ENCODE measurements around the gene ZNF664.

The ZNF664 gene

GRCh38 chr12:123997908-123998307 is 24.9 kb downstream of the ZNF664 start:
- no peaks in the 10 kb centered on the region for H3K9me3 Mint-ChIP-seq
- peaks cover 30% of the 10 kb centered on the region for H3K4me1 Mint-ChIP-seq (ENCODE audit: low read depth)
- H3K36me3 Mint-ChIP-seq (ENCODE audit: low read depth), result peaks cover 10% of the 10 kb centered on the region
- no peaks in the 10 kb centered on the region for H3K27me3 Mint-ChIP-seq (ENCODE audit: low read depth)
- no peak overlapping the region for H3K27ac Mint-ChIP-seq
- DNase-seq (ENCODE audit: low spot score), result no peak
- no peak overlapping the region for H3K4me3 Mint-ChIP-seq

- no peaks in the 10 kb centered on the region for H3K9me3 Mint-ChIP-seq
- H3K27me3 Mint-ChIP-seq (ENCODE audit: low read depth), result no peaks in the 10 kb centered on the region
- no peak for DNase-seq (ENCODE audit: low spot score)
- peaks cover 10% of the 10 kb centered on the region for H3K36me3 Mint-ChIP-seq (ENCODE audit: low read depth)
- no peak overlapping the region for H3K4me3 Mint-ChIP-seq
- no peak overlapping the region for H3K27ac Mint-ChIP-seq
- H3K4me1 Mint-ChIP-seq (ENCODE audit: low read depth), result peaks cover 30% of the 10 kb centered on the region
These were observed 25.5 kb downstream of the ZNF664 start for GRCh38 chr12:123998344-123998990.

- H3K27ac Mint-ChIP-seq, result no peak overlapping the region
- no peaks in the 10 kb centered on the region for H3K9me3 Mint-ChIP-seq
- no peak overlapping the region for H3K4me3 Mint-ChIP-seq
- H3K4me1 Mint-ChIP-seq (ENCODE audit: low read depth), result peaks cover 28% of the 10 kb centered on the region
- DNase-seq (ENCODE audit: low spot score), result no peak
- peaks cover 5% of the 10 kb centered on the region for H3K36me3 Mint-ChIP-seq (ENCODE audit: low read depth)
- H3K27me3 Mint-ChIP-seq (ENCODE audit: low read depth), result no peaks in the 10 kb centered on the region
These were observed 26.0 kb downstream of the ZNF664 start for GRCh38 chr12:123998991-123999359.

- Mint-ChIP-seq H3K36me3 (ENCODE audit: low read depth) (peaks cover 5% of the 10 kb centered on the region), H3K9me3 (no peaks in the 10 kb centered on the region), H3K4me1 (ENCODE audit: low read depth) (peaks cover 22% of the 10 kb centered on the region), H3K27ac (no peak overlapping the region), H3K27me3 (ENCODE audit: low read depth) (no peaks in the 10 kb centered on the region), H3K4me3 (no peak overlapping the region)
- DNase-seq (ENCODE audit: low spot score), result no peak
These were observed 27.1 kb downstream of the ZNF664 start for GRCh38 chr12:124000111-124000510.

- Mint-ChIP-seq H3K36me3 (ENCODE audit: low read depth) (peaks cover 8% of the 10 kb centered on the region), H3K27ac (no peak overlapping the region), H3K9me3 (no peaks in the 10 kb centered on the region), H3K27me3 (ENCODE audit: low read depth) (no peaks in the 10 kb centered on the region), H3K4me3 (no peak overlapping the region), H3K4me1 (ENCODE audit: low read depth) (peaks cover 22% of the 10 kb centered on the region)
- DNase-seq (ENCODE audit: low spot score), result no peak
These were observed 28.3 kb downstream of the ZNF664 start for GRCh38 chr12:124001343-124001742.

GRCh38 chr12:124002021-124002644 is 29.1 kb downstream of the ZNF664 start:
- H3K4me1 Mint-ChIP-seq (ENCODE audit: low read depth), result peaks cover 23% of the 10 kb centered on the region
- H3K9me3 Mint-ChIP-seq, result no peaks in the 10 kb centered on the region
- no peak overlapping the region for H3K4me3 Mint-ChIP-seq
- no peak overlapping the region for H3K27ac Mint-ChIP-seq
- H3K27me3 Mint-ChIP-seq (ENCODE audit: low read depth), result no peaks in the 10 kb centered on the region
- DNase-seq (ENCODE audit: low spot score), result no peak
- H3K36me3 Mint-ChIP-seq (ENCODE audit: low read depth), result peaks cover 8% of the 10 kb centered on the region

- H3K27ac Mint-ChIP-seq, result no peak overlapping the region
- H3K36me3 Mint-ChIP-seq (ENCODE audit: low read depth), result peaks cover 9% of the 10 kb centered on the region
- DNase-seq (ENCODE audit: low spot score), result no peak
- H3K9me3 Mint-ChIP-seq, result no peaks in the 10 kb centered on the region
- H3K4me1 Mint-ChIP-seq (ENCODE audit: low read depth), result peaks cover 23% of the 10 kb centered on the region
- no peak overlapping the region for H3K4me3 Mint-ChIP-seq
- H3K27me3 Mint-ChIP-seq (ENCODE audit: low read depth), result no peaks in the 10 kb centered on the region
These were observed 29.6 kb downstream of the ZNF664 start for GRCh38 chr12:124002654-124003053.

- Mint-ChIP-seq H3K9me3 (no peaks in the 10 kb centered on the region), H3K27ac (no peak overlapping the region), H3K4me1 (ENCODE audit: low read depth) (peaks cover 27% of the 10 kb centered on the region)
These were observed 31.3 kb downstream of the ZNF664 start for GRCh38 chr12:124004233-124004875.

GRCh38 chr12:124006085-124006845 is 33.2 kb downstream of the ZNF664 start:
- H3K4me1 Mint-ChIP-seq (ENCODE audit: low read depth), result peaks cover 31% of the 10 kb centered on the region
- no peaks in the 10 kb centered on the region for H3K27me3 Mint-ChIP-seq (ENCODE audit: low read depth)
- peak overlapping the region; percentile 76 for H3K27ac Mint-ChIP-seq
- no peak for DNase-seq (ENCODE audit: low spot score)
- no peaks in the 10 kb centered on the region for H3K9me3 Mint-ChIP-seq
- H3K36me3 Mint-ChIP-seq (ENCODE audit: low read depth), result peaks cover 14% of the 10 kb centered on the region
- H3K4me3 Mint-ChIP-seq, result peak overlapping the region; percentile 66

More at GRCh38 chr12:124004233-124004875, 31.3 kb downstream of the ZNF664 start:
- Mint-ChIP-seq H3K27me3 (ENCODE audit: low read depth) (no peaks in the 10 kb centered on the region), H3K4me3 (no peak overlapping the region), H3K36me3 (ENCODE audit: low read depth) (peaks cover 7% of the 10 kb centered on the region)
- DNase-seq (ENCODE audit: low spot score), result no peak

GRCh38 chr12:124006846-124007713 is 34.1 kb downstream of the ZNF664 start:
- Mint-ChIP-seq H3K4me3 (peak overlapping the region; percentile 66), H3K27me3 (ENCODE audit: low read depth) (no peaks in the 10 kb centered on the region), H3K27ac (peak overlapping the region; percentile 76), H3K9me3 (no peaks in the 10 kb centered on the region), H3K36me3 (ENCODE audit: low read depth) (peaks cover 19% of the 10 kb centered on the region), H3K4me1 (ENCODE audit: low read depth) (peaks cover 31% of the 10 kb centered on the region)
- DNase-seq (ENCODE audit: low spot score), result no peak

GRCh38 chr12:124007826-124008570 is 35.0 kb downstream of the ZNF664 start:
- no peak for DNase-seq (ENCODE audit: low spot score)
- H3K27ac Mint-ChIP-seq, result peak overlapping the region; percentile 11
- no peaks in the 10 kb centered on the region for H3K27me3 Mint-ChIP-seq (ENCODE audit: low read depth)
- H3K9me3 Mint-ChIP-seq, result no peaks in the 10 kb centered on the region
- H3K36me3 Mint-ChIP-seq (ENCODE audit: low read depth), result peaks cover 25% of the 10 kb centered on the region
- H3K4me1 Mint-ChIP-seq (ENCODE audit: low read depth), result peaks cover 31% of the 10 kb centered on the region
- H3K4me3 Mint-ChIP-seq, result peak overlapping the region; percentile 44

- Mint-ChIP-seq H3K4me3 (no peak overlapping the region), H3K27me3 (ENCODE audit: low read depth) (no peaks in the 10 kb centered on the region), H3K36me3 (ENCODE audit: low read depth) (peaks cover 30% of the 10 kb centered on the region)
These were observed 35.6 kb downstream of the ZNF664 start for GRCh38 chr12:124008595-124008994.

GRCh38 chr12:124009781-124010180 is 36.8 kb downstream of the ZNF664 start:
- H3K36me3 Mint-ChIP-seq (ENCODE audit: low read depth), result peaks cover 31% of the 10 kb centered on the region
- H3K27ac Mint-ChIP-seq, result no peak overlapping the region
- H3K4me3 Mint-ChIP-seq, result no peak overlapping the region
- peaks cover 31% of the 10 kb centered on the region for H3K4me1 Mint-ChIP-seq (ENCODE audit: low read depth)
- H3K27me3 Mint-ChIP-seq (ENCODE audit: low read depth), result no peaks in the 10 kb centered on the region
- no peaks in the 10 kb centered on the region for H3K9me3 Mint-ChIP-seq
- DNase-seq (ENCODE audit: low spot score), result no peak

More at GRCh38 chr12:124008595-124008994, 35.6 kb downstream of the ZNF664 start:
- H3K4me1 Mint-ChIP-seq (ENCODE audit: low read depth), result peaks cover 31% of the 10 kb centered on the region
- H3K27ac Mint-ChIP-seq, result peak overlapping the region; percentile 11
- no peaks in the 10 kb centered on the region for H3K9me3 Mint-ChIP-seq
- no peak for DNase-seq (ENCODE audit: low spot score)
